ENCODE data around the gene WDR54. TPM values are rescaled to one million over a fixed set of nuclear protein-coding genes. Genes with fewer than 3 reads are reported as not detected.
"Not testable (repeated sequence)": the region's sequence is repeated elsewhere in the genome, so short reads cannot be mapped to it uniquely, and the experiment has no call there.

The WDR54 gene
- total RNA-seq, 4 donors from 2014 or later, result 7.6 to 14.6 (median 11.9) TPM

GRCh38 chr2:74439803-74440377 is 18.4 kb downstream of the WDR54 start:
- no peaks in the 10 kb centered on the region for H3K9me3 ChIP-seq
- peak in 1 of 2 donors; percentile 33 for TF ChIP-seq POLR2AphosphoS5 (IDR thresholded peaks at IDR 0.05)
- no peak for TF ChIP-seq EP300 (IDR thresholded peaks at IDR 0.05)
- DNase-seq (ENCODE audit: extremely low spot score), result no peak
- H3K4me3 ChIP-seq, result peak overlapping the region; percentile 59 to 66 (median 63)
- H3K27ac ChIP-seq (replicated peaks in 1 of 4), result peak overlapping the region; percentile 80 to 86 (median 82)
- peaks cover 0 to 5% (median 0%) of the 10 kb centered on the region in 4 donors for H3K36me3 ChIP-seq
- 5% methylated on average over 10 of the region's 14 CpGs for WGBS
- intact Hi-C loops (cut with DNase I), result no loop called here
- H3K4me1 ChIP-seq, result peaks cover 30 to 62% (median 55%) of the 10 kb centered on the region in 4 donors
- peaks cover 0 to 27% (median 7%) of the 10 kb centered on the region in 4 donors for H3K27me3 ChIP-seq

DNA sequence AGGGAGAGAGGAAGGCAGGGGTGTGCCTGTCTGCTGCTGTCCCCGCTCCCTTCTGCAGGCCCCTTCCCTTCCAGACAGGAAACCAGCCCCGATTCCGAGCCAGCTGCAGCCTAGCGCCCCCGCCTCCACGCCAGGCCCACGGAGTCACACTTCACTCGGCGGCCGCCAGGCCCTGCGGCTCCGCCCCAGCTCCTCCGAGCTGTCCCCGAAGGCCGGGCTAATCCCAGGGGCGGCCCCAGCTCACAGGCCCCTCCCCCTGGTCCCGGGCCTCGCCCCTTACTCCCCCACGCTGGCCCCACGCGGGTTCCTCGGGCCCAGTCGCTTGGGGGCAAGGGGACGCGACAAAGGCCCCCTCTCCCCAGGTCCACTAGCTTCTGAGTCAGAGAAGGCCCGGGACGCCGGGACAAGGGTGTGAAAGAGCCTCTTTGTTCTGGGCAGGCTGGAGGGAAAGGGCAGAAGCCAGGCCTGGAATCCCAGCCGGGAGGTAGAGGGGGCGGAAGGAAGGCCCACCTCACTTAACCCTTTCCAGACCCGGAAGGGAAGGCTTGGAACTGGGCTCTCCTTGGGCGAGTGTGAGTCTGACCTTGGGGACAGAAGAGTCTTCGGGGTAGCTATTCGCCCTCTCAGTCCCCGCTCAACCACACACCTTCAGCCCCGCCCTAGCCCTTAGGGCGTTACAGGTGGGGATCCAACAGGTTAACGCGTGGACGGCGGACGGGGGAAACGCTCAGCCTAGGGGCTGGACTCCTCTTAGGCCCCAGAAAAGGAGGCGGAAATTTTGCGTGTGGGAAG is 19.0 kb downstream of the WDR54 start:
- WGBS, result 23% methylated on average over 27 of the region's 45 CpGs
- Histone ChIP-seq H3K4me3 (peak overlapping the region; percentile 59 to 66 (median 63)), H3K9me3 (no peaks in the 10 kb centered on the region), H3K36me3 (peaks cover 0 to 5% (median 0%) of the 10 kb centered on the region in 4 donors), H3K27me3 (peaks cover 0 to 27% (median 7%) of the 10 kb centered on the region in 4 donors), H3K27ac (replicated peaks in 1 of 4) (peak overlapping the region; percentile 80 to 86 (median 82)), H3K4me1 (peaks cover 30 to 62% (median 55%) of the 10 kb centered on the region in 4 donors)
- intact Hi-C loops (cut with DNase I), result no loop called here
- TF ChIP-seq CTCF (IDR thresholded peaks at IDR 0.05) (peak in 2 of 3 experiments; percentile 33 to 52), POLR2A (IDR thresholded peaks at IDR 0.05; ENCODE audit: low read depth) (no peak), POLR2AphosphoS5 (IDR thresholded peaks at IDR 0.05) (peak; percentile 56 to 81), EP300 (IDR thresholded peaks at IDR 0.05) (no peak)
- DNase-seq (ENCODE audit: extremely low spot score), result peak; percentile 95

DNA sequence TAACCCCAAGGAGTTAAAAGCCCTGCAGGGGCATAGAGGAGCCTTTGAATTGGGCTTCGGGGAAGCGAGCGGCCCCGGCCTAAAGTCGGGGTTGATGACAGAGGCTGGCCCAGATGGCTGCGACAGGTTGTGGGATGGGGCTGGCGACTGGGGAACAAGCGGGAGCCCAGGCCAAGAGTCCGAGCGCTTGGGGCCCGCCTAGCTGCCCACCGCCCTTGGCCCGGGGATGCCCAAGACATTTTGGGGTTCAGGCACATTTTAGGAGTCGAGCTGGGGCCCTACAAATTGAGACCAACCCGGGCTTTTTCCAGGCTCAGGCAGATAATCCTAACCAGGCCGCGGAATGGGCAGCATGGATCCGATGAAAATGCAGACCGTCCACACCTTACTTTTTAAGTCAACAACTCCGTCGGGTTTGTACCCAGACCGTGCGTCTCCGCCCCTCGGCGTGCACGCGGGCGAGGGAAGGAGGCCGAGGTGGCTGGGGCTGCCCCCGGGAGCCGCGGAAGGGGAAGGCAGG is 19.7 kb downstream of the WDR54 start:
- no peak for DNase-seq (ENCODE audit: extremely low spot score)
- TF ChIP-seq CTCF (IDR thresholded peaks at IDR 0.05), result no peak
- TF ChIP-seq POLR2AphosphoS5 (IDR thresholded peaks at IDR 0.05), result no peak
- no peak for TF ChIP-seq EP300 (IDR thresholded peaks at IDR 0.05)
- no peak for TF ChIP-seq POLR2A (IDR thresholded peaks at IDR 0.05; ENCODE audit: low read depth)
- H3K4me1 ChIP-seq, result peaks cover 30 to 58% (median 54%) of the 10 kb centered on the region in 4 donors
- H3K36me3 ChIP-seq, result peaks cover 0 to under 1% (median 0%) of the 10 kb centered on the region in 4 donors
- peaks cover 0 to 27% (median 7%) of the 10 kb centered on the region in 4 donors for H3K27me3 ChIP-seq
- H3K9me3 ChIP-seq, result no peaks in the 10 kb centered on the region
- intact Hi-C loops (cut with DNase I), result no loop called here
- H3K4me3 ChIP-seq, result peak overlapping the region; percentile 59 to 66 (median 63)
- WGBS, result 41% methylated on average over 33 of the region's 33 CpGs
- peak overlapping the region; percentile 80 to 86 (median 82) for H3K27ac ChIP-seq (replicated peaks in 1 of 4)

DNA sequence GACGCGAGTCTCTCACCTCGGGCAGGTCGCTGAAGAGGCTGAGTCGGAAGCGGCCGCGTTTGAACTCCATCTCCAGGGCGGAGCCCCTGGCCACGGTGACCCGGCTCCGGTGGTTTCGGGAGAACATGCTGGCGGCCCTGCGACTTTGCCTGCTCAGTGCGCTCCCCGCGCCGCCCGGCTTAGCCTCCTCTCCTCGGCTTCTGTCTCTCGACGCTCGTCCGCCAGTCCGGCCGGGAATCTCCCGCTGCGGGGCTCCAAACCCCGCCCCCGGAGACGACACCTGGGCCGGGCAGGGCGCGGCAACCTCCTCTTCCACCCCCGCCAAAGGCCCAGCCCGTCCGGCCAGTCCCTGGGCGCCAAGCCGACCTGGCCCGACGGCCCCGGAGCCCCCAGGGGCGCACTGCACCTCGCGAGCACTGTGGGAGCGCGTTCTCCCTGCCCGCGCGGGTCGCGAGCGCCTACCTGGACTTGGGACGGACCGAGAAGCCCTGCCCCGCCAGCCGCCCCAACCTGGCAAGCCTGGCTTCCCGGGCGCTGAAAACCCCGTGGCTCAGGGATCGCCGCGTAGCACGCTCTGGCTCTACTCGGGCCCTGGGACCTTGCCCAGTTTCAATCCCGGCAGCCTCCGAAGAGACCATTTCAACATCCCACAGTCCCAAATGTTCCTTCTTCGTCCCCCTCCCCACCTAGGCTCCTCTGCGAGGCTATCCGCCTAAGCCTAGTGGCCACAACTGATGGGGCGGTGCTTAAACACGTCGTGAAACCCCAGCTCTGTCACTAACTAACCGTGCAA is 20.4 kb downstream of the WDR54 start, which contains the start of gene RTKN:
Gene RTKN (minus strand): TSS at position 248 of the 793 bp plus-strand sequence. CDS start 121 bp downstream, at position 127.
- peaks cover 30 to 51% (median 48%) of the 10 kb centered on the region in 4 donors for H3K4me1 ChIP-seq
- WGBS, result 16% methylated on average over 56 of the region's 75 CpGs

GRCh38 chr2:74442483-74443297 is 21.2 kb downstream of the WDR54 start:
- peak overlapping the region in 3 of 4 donors; percentile 59 to 66 (median 63) for H3K4me3 ChIP-seq
- H3K27me3 ChIP-seq, result peaks cover 0 to 27% (median 7%) of the 10 kb centered on the region in 4 donors

More for the DNA sequence above, 20.4 kb downstream of the WDR54 start, which contains the start of gene RTKN:
- Histone ChIP-seq H3K4me3 (peak within 1 kb of the TSS; percentile 59 to 66 (median 63)), H3K36me3 (no peaks in the 10 kb centered on the region), H3K9me3 (no peaks in the 10 kb centered on the region), H3K27me3 (peaks cover 0 to 27% (median 7%) of the 10 kb centered on the region in 4 donors), H3K27ac (replicated peaks in 1 of 4) (peak within 1 kb of the TSS; percentile 80 to 86 (median 82))
- TF ChIP-seq POLR2AphosphoS5 (IDR thresholded peaks at IDR 0.05), result peak in 1 of 2 donors; percentile 15
- no peak for TF ChIP-seq EP300 (IDR thresholded peaks at IDR 0.05)
- DNase-seq (ENCODE audit: extremely low spot score), result no peak
- intact Hi-C loops (cut with DNase I), result no loop called here

More at GRCh38 chr2:74442483-74443297, 21.2 kb downstream of the WDR54 start:
- 93% methylated on average over 16 of the region's 16 CpGs for WGBS
- H3K36me3 ChIP-seq; intact Hi-C loops (cut with DNase I); DNase-seq (ENCODE audit: extremely low spot score); H3K9me3 ChIP-seq: not testable (repeated sequence)
- Histone ChIP-seq H3K4me1 (peaks cover 30 to 47% (median 40%) of the 10 kb centered on the region in 4 donors), H3K27ac (replicated peaks in 1 of 4) (peak overlapping the region in 2 of 4 donors; percentile 82 to 83)

Measured in esophagus muscularis mucosa (tissue), 4 donors.